HPDE6-E6E7 (cell line): ENCODE data around the gene GSG1L.
A peak's percentile ranks its signal among the peaks of the same experiment; 100 is the strongest.

Experiments
- DNase-seq: peaks from one replicate; pipeline ENCODE4 v3.0.0; 2011; ENCODE audit warnings: missing footprints; ENCODE audit errors: extremely low spot score

The GSG1L gene

GRCh38 chr16:28063591-28064061, at the start of gene GSG1L:
Gene GSG1L, minus strand, starts transcription at chr16:28063714. Its CDS starts 290 bp downstream, at chr16:28063424.
- no peak for DNase-seq

GRCh38 chr16:28112908-28113307, 49.4 kb upstream of the GSG1L start:
- DNase-seq: no peak

- DNase-seq: no peak
Measured at GRCh38 chr16:28110977-28111376, 47.5 kb upstream of the GSG1L start.

GRCh38 chr16:28110479-28110878, 47.0 kb upstream of the GSG1L start:
- DNase-seq: no peak

- no peak for DNase-seq
Measured at GRCh38 chr16:28110074-28110473, 46.6 kb upstream of the GSG1L start.

- no peak for DNase-seq
Measured at GRCh38 chr16:28108590-28109247, 45.2 kb upstream of the GSG1L start.

- DNase-seq: no peak
Measured at GRCh38 chr16:28107232-28107631, 43.7 kb upstream of the GSG1L start.

- no peak for DNase-seq
Measured at GRCh38 chr16:28106467-28107215, 43.1 kb upstream of the GSG1L start.

GRCh38 chr16:28105954-28106353, 42.4 kb upstream of the GSG1L start:
- no peak for DNase-seq

GRCh38 chr16:28105297-28105696, 41.8 kb upstream of the GSG1L start:
- no peak for DNase-seq

GRCh38 chr16:28104404-28104803, 40.9 kb upstream of the GSG1L start:
- DNase-seq: no peak

GRCh38 chr16:28103516-28104170, 40.1 kb upstream of the GSG1L start:
- no peak for DNase-seq

- DNase-seq: no peak
Measured at GRCh38 chr16:28101533-28101890, 38.0 kb upstream of the GSG1L start.

GRCh38 chr16:28100810-28101532, 37.5 kb upstream of the GSG1L start:
- DNase-seq: no peak

GRCh38 chr16:28098959-28099945, 35.7 kb upstream of the GSG1L start:
- DNase-seq: no peak

GRCh38 chr16:28098171-28098958, 34.9 kb upstream of the GSG1L start:
- DNase-seq: no peak

- no peak for DNase-seq
Measured at GRCh38 chr16:28096983-28097899, 33.7 kb upstream of the GSG1L start.

GRCh38 chr16:28093385-28093725, 29.8 kb upstream of the GSG1L start:
- no peak for DNase-seq

- peak; percentile 27 for DNase-seq
Measured at GRCh38 chr16:28092721-28093384, 29.3 kb upstream of the GSG1L start.
